Esophagus muscularis mucosa (tissue), 2 donors: ENCODE measurements around the gene SOX1.

Experiments
- POLR2A ChIP-seq: fragments of 450-650 bp; IDR thresholded peaks from one replicate; pipeline ENCODE4 v1.6.1; 2017; ENCODE audit warnings: antibody characterized with exemption, moderate library complexity, mild to moderate bottlenecking, low read depth
- POLR2AphosphoS5 ChIP-seq, 2 donors: sonication (generic); formaldehyde crosslinking; IDR thresholded peaks; one replicate each; pipeline ENCODE4 v1.6.1; 2017; ENCODE audit warnings: antibody characterized with exemption in 2 of 2

DNA sequence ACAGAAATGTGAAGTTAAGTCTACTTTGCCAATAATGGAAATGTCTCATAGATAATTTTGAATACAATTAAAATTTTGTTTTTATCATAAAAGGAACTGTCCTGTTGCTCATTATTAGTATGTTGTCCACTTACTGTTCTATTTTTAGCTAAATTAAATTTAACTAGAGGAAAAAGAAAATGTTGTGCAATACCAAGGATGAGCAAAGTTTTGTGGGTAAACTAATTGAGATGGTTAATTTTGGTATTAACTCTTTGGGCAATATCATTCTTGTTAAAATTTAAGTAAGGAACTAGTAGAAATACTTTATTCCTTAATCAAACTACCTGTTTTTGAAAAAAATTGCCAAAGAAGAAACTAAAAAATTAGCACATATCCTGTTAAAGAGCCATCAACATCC lies 43.5 kb downstream of the SOX1 start:
- TF ChIP-seq POLR2AphosphoS5 (IDR thresholded peaks at IDR 0.05), result no peak
- TF ChIP-seq POLR2A, result no peak
